Measurements from ENCODE around the gene RNF44. TPM values are rescaled to one million over a fixed set of nuclear protein-coding genes. Genes with fewer than 3 reads are reported as not detected.

The RNF44 gene
- total and polyA plus RNA-seq, 2 of the 13 experiments (the other 11 are each of a cell fraction or from before 2014, with no cell fraction given) = 9.2 to 16.8 TPM

DNA sequence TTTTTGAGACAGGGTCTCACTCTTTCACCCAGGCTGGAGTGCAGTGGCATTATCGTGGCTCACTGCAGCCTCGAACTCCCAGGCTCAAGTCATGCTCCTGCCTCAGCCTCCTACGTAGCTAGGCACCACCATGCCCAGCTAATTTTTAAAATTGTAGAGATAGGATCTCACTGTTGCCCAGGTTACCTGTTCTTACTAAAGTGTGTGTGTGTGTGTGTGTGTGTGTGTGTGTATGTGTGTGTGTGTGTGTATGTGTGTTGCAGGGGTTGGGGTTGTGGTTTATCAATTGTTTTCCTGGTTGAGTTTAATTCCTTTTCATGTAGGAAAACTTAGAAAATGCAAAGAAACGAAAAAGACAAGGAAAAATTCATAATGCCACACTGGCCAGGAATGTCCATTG lies 21.8 kb downstream of the RNF44 start (continued):
- TF ChIP-seq, protein P1, sequence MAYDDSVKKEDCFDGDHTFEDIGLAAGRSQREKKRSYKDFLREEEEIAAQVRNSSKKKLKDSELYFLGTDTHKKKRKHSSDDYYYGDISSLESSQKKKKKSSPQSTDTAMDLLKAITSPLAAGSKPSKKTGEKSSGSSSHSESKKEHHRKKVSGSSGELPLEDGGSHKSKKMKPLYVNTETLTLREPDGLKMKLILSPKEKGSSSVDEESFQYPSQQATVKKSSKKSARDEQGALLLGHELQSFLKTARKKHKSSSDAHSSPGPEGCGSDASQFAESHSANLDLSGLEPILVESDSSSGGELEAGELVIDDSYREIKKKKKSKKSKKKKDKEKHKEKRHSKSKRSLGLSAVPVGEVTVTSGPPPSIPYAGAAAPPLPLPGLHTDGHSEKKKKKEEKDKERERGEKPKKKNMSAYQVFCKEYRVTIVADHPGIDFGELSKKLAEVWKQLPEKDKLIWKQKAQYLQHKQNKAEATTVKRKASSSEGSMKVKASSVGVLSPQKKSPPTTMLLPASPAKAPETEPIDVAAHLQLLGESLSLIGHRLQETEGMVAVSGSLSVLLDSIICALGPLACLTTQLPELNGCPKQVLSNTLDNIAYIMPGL (CRISPR knock-in tag; IDR thresholded peaks at IDR 0.05; ENCODE audit: borderline replicate concordance in 1 of 2, low read depth in 1 of 2) = no peak
- no peak for TF ChIP-seq HOXD1 (CRISPR knock-in tag; IDR thresholded peaks at IDR 0.05)
- no peak for TF ChIP-seq HHEX (CRISPR knock-in tag; IDR thresholded peaks at IDR 0.05)
- TF ChIP-seq, protein P2, sequence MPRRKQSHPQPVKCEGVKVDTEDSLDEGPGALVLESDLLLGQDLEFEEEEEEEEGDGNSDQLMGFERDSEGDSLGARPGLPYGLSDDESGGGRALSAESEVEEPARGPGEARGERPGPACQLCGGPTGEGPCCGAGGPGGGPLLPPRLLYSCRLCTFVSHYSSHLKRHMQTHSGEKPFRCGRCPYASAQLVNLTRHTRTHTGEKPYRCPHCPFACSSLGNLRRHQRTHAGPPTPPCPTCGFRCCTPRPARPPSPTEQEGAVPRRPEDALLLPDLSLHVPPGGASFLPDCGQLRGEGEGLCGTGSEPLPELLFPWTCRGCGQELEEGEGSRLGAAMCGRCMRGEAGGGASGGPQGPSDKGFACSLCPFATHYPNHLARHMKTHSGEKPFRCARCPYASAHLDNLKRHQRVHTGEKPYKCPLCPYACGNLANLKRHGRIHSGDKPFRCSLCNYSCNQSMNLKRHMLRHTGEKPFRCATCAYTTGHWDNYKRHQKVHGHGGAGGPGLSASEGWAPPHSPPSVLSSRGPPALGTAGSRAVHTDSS (CRISPR knock-in tag; conservative IDR thresholded peaks at IDR 0.05) = no peak

GRCh38 chr5:176514244-176514950 lies 22.8 kb downstream of the RNF44 start:
- FAIRE-seq = no peak
- Histone ChIP-seq H2AFZ (ENCODE audit: low read length) (no peak overlapping the region), H3K36me3 (replicated peaks in 1 of 2; ENCODE audit: control insufficient read depth in 1 of 2, insufficient read depth in 2 of 2, low read length in 2 of 2) (0 out of 5 replicates have a peak, but pooled peaks cover 0 to 4% of the 10 kb centered on the region in 2 experiments), H3K9ac (ENCODE audit: insufficient read depth, low read depth, low read length) (no peak overlapping the region), H3K4me1 (ENCODE audit: insufficient read depth, low read length) (peaks cover 7% of the 10 kb centered on the region), H4K20me1 (ENCODE audit: insufficient read depth, low read length) (no peaks in the 10 kb centered on the region), H3K27ac (ENCODE audit: extremely low read length, insufficient read depth, low read length) (no peak overlapping the region), H3K4me3 (replicated peaks in 1 of 3; ENCODE audit: insufficient read depth in 1 of 3, low read depth in 2 of 3, low read length in 3 of 3) (no peak overlapping the region), H3K9me3 (ENCODE audit: low read length) (no peaks in the 10 kb centered on the region), H3K27me3 (ENCODE audit: control insufficient read depth in 1 of 2, insufficient read depth in 2 of 2, low read length in 2 of 2) (no peaks in the 10 kb centered on the region; a peak in 1 of 5 replicates), H3K79me2 (ENCODE audit: insufficient read depth, low read length) (no peaks in the 10 kb centered on the region), H3K4me2 (ENCODE audit: low read depth, low read length) (no peak overlapping the region)
- intact Hi-C loops (cut with micrococcal nuclease; ENCODE audit: unreplicated experiment) = no loop called here
- DNase-seq (ENCODE audit: low spot score) = no peak
- in situ Hi-C loops (cut with HindIII; ENCODE audit: extremely low pct_ligation_motif_present, low pct_unique_long_range_greater_than_20kb) = no loop called here
- ChIA-PET POLR2A (no interaction called here), CTCF (ENCODE audit: low intra/inter-chr PET ratio, low total read pairs) (no interaction called here)
- BruUV-seq (replicated peaks) = no TSS peak
- ATAC-seq = no peak; the same call in 2 of the 3 replicates
- TF ChIP-seq ZNF816 (CRISPR knock-in tag; IDR thresholded peaks at IDR 0.05; ENCODE audit: borderline replicate concordance) = no peak
- TF ChIP-seq MXD3 (CRISPR knock-in tag; IDR thresholded peaks at IDR 0.05) = no peak
- peak; percentile 41; the same call in 1 of the 2 replicates for TF ChIP-seq CREB1 (IDR thresholded peaks at IDR 0.05)
- TF ChIP-seq CREB1 (CRISPR knock-in tag; IDR thresholded peaks at IDR 0.05) = no peak
- TF ChIP-seq ZNF672 (CRISPR knock-in tag; IDR thresholded peaks at IDR 0.05) = no peak
- WGBS (ENCODE audit: low lambda C conversion rate) = 75% methylated on average over 11 of the region's 11 CpGs

Measured in HepG2 (cell line).